IMR-90 (cell line): Measurements from ENCODE around the gene MYH11. TPM values are rescaled to one million over a fixed set of nuclear protein-coding genes. Genes with fewer than 3 reads are reported as not detected.

Experiments used
- ATAC-seq: fragments of 200-7000 bp; cut with Tn5 transposase; 2 replicates; pipeline ENCODE4 v1.9.1; 2020; ENCODE audit warnings: low read depth, mild to moderate bottlenecking, moderate library complexity
- BruUV-seq: library from RNA; stranded (reverse); fragments of 400-500 nt; replicated peaks from 2 replicates; lab custom pipeline; 2021; lab: Mats Ljungman, UMichigan
- CTCF ChIA-PET: fragments of 300-600 bp; formaldehyde crosslinking; extraction: SDS; loops from one replicate; lab custom pipeline; 2021; ENCODE audit warnings: antibody characterized with exemption; lab: Yijun Ruan, JAX
- POLR2A ChIA-PET: fragments of 300-600 bp; sonication (Branson Sonifier 250); formaldehyde crosslinking; loops from one replicate; lab custom pipeline; 2022; ENCODE audit warnings: antibody characterized with exemption; ENCODE audit not compliant: unreplicated experiment; lab: Charles Lee
- DNase-seq: peaks from one replicate; pipeline ENCODE4 v3.0.0; 2013
- H2AFZ ChIP-seq: replicated peaks from 2 replicates; pipeline ENCODE3; 2013; ENCODE audit warnings: low read length, mild to moderate bottlenecking; ENCODE audit not compliant: poor library complexity
- H2AK5ac ChIP-seq: 2 replicates; pipeline ENCODE4 v1.6.1; 2013; ENCODE audit warnings: low read depth, low read length, inconsistent platforms
- H2AK9ac ChIP-seq: replicated peaks from 2 replicates; pipeline ENCODE3; 2013; ENCODE audit warnings: mild to moderate bottlenecking, low read depth, low read length, moderate library complexity; ENCODE audit not compliant: poor library complexity
- H2BK120ac ChIP-seq: 2 replicates; pipeline ENCODE4 v1.6.1; 2013; ENCODE audit warnings: low read depth, low read length, inconsistent platforms
- H2BK15ac ChIP-seq: 3 replicates; pipeline ENCODE4 v1.6.1; 2013; ENCODE audit warnings: low read depth, low read length, inconsistent platforms
- H2BK20ac ChIP-seq: 2 replicates; pipeline ENCODE4 v1.6.1; 2013; ENCODE audit warnings: low read depth, mild to moderate bottlenecking, inconsistent platforms, low read length, moderate library complexity
- H2BK5ac ChIP-seq: 2 replicates; pipeline ENCODE4 v1.6.1; 2013; ENCODE audit warnings: mild to moderate bottlenecking, low read depth, low read length, inconsistent platforms; ENCODE audit not compliant: poor library complexity, severe bottlenecking
- H3K14ac ChIP-seq: replicated peaks from 2 replicates; pipeline ENCODE4 v1.6.1; 2013; ENCODE audit warnings: low read depth, low read length, inconsistent platforms
- H3K18ac ChIP-seq: 2 replicates; pipeline ENCODE4 v1.6.1; 2013; ENCODE audit warnings: low read depth, low read length, control low read depth
- H3K23ac ChIP-seq: 2 replicates; pipeline ENCODE4 v1.6.1; 2013; ENCODE audit warnings: low read depth, low read length, inconsistent platforms
- H3K27ac ChIP-seq: 2 replicates; pipeline ENCODE4 v1.5.1; 2013; ENCODE audit warnings: mild to moderate bottlenecking, control low read depth, low read length; ENCODE audit not compliant: insufficient read depth
- H3K27me3 ChIP-seq: 2 replicates; pipeline ENCODE4 v1.6.1; 2013; ENCODE audit warnings: low read length; ENCODE audit not compliant: control insufficient read depth, insufficient read depth
- H3K36me3 ChIP-seq: 2 replicates; pipeline ENCODE4 v1.6.1; 2013; ENCODE audit warnings: low read length, mixed read lengths; ENCODE audit not compliant: control insufficient read depth, insufficient read depth
- H3K4ac ChIP-seq: 2 replicates; pipeline ENCODE4 v1.6.1; 2013; ENCODE audit warnings: low read depth, low read length, inconsistent platforms
- H3K4me1 ChIP-seq: 2 replicates; pipeline ENCODE4 v1.6.1; 2013; ENCODE audit warnings: low read length, mixed read lengths; ENCODE audit not compliant: control insufficient read depth, insufficient read depth
- H3K4me2 ChIP-seq: 2 replicates; pipeline ENCODE4 v1.6.1; 2013; ENCODE audit warnings: low read depth, mild to moderate bottlenecking, control low read depth, low read length, moderate library complexity
- H3K4me3 ChIP-seq: 2 replicates; pipeline ENCODE4 v1.5.1; 2013; ENCODE audit warnings: low read depth, mild to moderate bottlenecking, control low read depth, low read length, moderate library complexity; ENCODE audit not compliant: insufficient read depth
- H3K56ac ChIP-seq: 2 replicates; pipeline ENCODE4 v1.6.1; 2013; ENCODE audit warnings: low read length, inconsistent platforms; ENCODE audit not compliant: insufficient read depth; ENCODE audit errors: extremely low read depth
- H3K79me1 ChIP-seq, 2 experiments: 2 replicates each; pipeline ENCODE4 v1.6.1; 2013; ENCODE audit warnings: low read length in 2 of 2, inconsistent platforms in 1 of 2, low read depth in 1 of 2
- H3K9ac ChIP-seq: 2 replicates; pipeline ENCODE4 v1.6.1; 2013; ENCODE audit warnings: low read depth, low read length, control low read depth
- H3K9me1 ChIP-seq: 2 replicates; pipeline ENCODE4 v1.6.1; 2013; ENCODE audit warnings: low read length, inconsistent platforms; ENCODE audit not compliant: insufficient read depth
- H3K9me3 ChIP-seq: 2 replicates; pipeline ENCODE4 v1.6.1; 2013; ENCODE audit warnings: low read length; ENCODE audit not compliant: control insufficient read depth, insufficient read depth
- H4K20me1 ChIP-seq: 2 replicates; pipeline ENCODE4 v1.6.1; 2013; ENCODE audit warnings: low read length, inconsistent platforms; ENCODE audit not compliant: insufficient read depth
- H4K5ac ChIP-seq: 2 replicates; pipeline ENCODE4 v1.6.1; 2013; ENCODE audit warnings: mild to moderate bottlenecking, low read depth, low read length, control low read depth
- H4K8ac ChIP-seq, 2 experiments: 2 replicates each; pipeline ENCODE4 v1.6.1; 2013; ENCODE audit warnings: low read depth in 2 of 2, low read length in 2 of 2, control low read depth in 1 of 2, inconsistent platforms in 1 of 2
- H4K91ac ChIP-seq: 2 replicates; pipeline ENCODE4 v1.6.1; 2013; ENCODE audit warnings: low read depth, low read length, inconsistent platforms; ENCODE audit not compliant: insufficient read depth
- CEBPB ChIP-seq: IDR thresholded peaks from 2 replicates; pipeline ENCODE4 v1.6.1; 2012; ENCODE audit warnings: low read depth, low read length, improper control_type of control experiment
- MAFK ChIP-seq: IDR thresholded peaks from 2 replicates; pipeline ENCODE4 v1.6.1; 2012; ENCODE audit warnings: low read depth, low read length, improper control_type of control experiment
- MXI1 ChIP-seq: IDR thresholded peaks from 2 replicates; pipeline ENCODE4 v1.6.1; 2012; ENCODE audit warnings: low read depth, mild to moderate bottlenecking, low read length, moderate library complexity, borderline replicate concordance
- RAD21 ChIP-seq: IDR thresholded peaks from 2 replicates; pipeline ENCODE4 v1.6.1; 2012; ENCODE audit warnings: low read length, improper control_type of control experiment
- SMC3 ChIP-seq: fragments of 150-350 bp; IDR thresholded peaks from 2 replicates; pipeline ENCODE4 v1.6.1; 2016; ENCODE audit warnings: low read depth, mild to moderate bottlenecking, antibody characterized with exemption, low read length, moderate library complexity
- WGBS, 2 experiments: methylation state at CpG; one replicate each; pipeline versions ENCODE4 v1.1.5 to v1.1.7; 2013; ENCODE audit warnings: missing lambda C conversion rate in 2 of 2; ENCODE audit not compliant: insufficient read length in 1 of 2; ENCODE audit errors: extremely low coverage in 2 of 2; 5-methylcytosine and 5-hydroxymethylcytosine counted together
- dilution Hi-C: fragments of 300-500 bp; cut with HindIII; formaldehyde crosslinking; loops from one replicate; pipeline ENCODE4 v1.14.3; 2018; ENCODE audit warnings: low sequenced_read_pairs; ENCODE audit not compliant: unreplicated experiment
- in situ Hi-C: fragments of 300-500 bp; cut with MboI; formaldehyde crosslinking; loops from 3 replicates; pipeline ENCODE4 v1.14.3; 2019; ENCODE audit warnings: low sequenced_read_pairs, inconsistent platforms, mixed read lengths
- intact Hi-C: fragments of 100-400 bp; cut with micrococcal nuclease; formaldehyde crosslinking; loops from 2 replicates; pipeline ENCODE4 v1.10.0; 2022
- polyA plus RNA-seq, 3 experiments: library from polyadenylated mRNA; depleted of rRNA; stranded (reverse); fragments of >200 nt; gene quantifications; 2 replicates each; pipeline ENCODE4 v1.2.3, GENCODE V29; 2012; ENCODE audit warnings: low replicate concordance in 1 of 3
- total RNA-seq: library from RNA; depleted of rRNA; stranded (reverse); fragments of >200 nt; gene quantifications from 2 replicates; pipeline ENCODE4 v1.2.3, GENCODE V29; 2012

MYH11 gene
- total and polyA plus RNA-seq, 2 of the 4 experiments (the other 2 are of a cell fraction) = under 0.01 to 0.12 TPM

DNA sequence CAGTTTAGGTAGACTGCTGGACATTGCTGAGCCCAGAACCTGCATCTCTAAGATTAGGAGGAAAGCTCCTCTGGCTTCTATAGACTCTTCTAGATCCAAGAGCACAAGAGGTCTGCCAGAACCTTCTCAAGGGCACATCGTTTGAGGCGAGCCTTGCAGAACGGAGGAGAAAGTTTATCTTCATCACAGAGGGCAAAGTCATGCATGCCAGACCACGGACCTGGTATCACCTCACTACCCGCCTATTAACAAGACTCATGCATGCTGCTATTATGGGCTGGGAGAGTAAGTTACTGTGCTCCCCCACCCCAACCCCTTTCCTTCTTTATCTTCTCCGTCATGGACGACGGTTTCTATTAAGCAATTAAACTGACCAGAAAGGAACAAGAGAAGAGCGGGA, 23.3 kb downstream of the MYH11 start:
- H3K27ac ChIP-seq = no peak overlapping the region
- H2AK9ac ChIP-seq = no peak overlapping the region
- DNase-seq (no peak), ATAC-seq (no peak)
- POLR2A ChIA-PET = no interaction called here
- no peak overlapping the region for H3K4me3 ChIP-seq
- no peak overlapping the region for H2AFZ ChIP-seq
- H3K9me3 ChIP-seq = no peaks in the 10 kb centered on the region
- H3K9ac ChIP-seq = no peak overlapping the region
- H3K23ac ChIP-seq = no peak overlapping the region
- H3K4me2 ChIP-seq = no peak overlapping the region
- in situ Hi-C loops = loop anchor here (5.0 kb wide), 1 partner anchor 56 kb away; no protein-coding TSS in a partner anchor
- no peak overlapping the region for H2BK5ac ChIP-seq
- no peak overlapping the region for H4K8ac ChIP-seq
- H2AK5ac ChIP-seq = no peak overlapping the region
- H3K56ac ChIP-seq = no peak overlapping the region
- H2BK120ac ChIP-seq = no peak overlapping the region
- H4K91ac ChIP-seq = no peak overlapping the region
- H4K5ac ChIP-seq = no peak overlapping the region
- H4K20me1 ChIP-seq = no peaks in the 10 kb centered on the region
- TF ChIP-seq MXI1 (no peak), RAD21 (no peak), MAFK (no peak), SMC3 (no peak), CEBPB (no peak)
- no peak overlapping the region for H2BK20ac ChIP-seq
- intact Hi-C loops = no loop called here
- no peak overlapping the region for H3K14ac ChIP-seq
- CTCF ChIA-PET = interaction anchor here (0.6 kb wide), 1 partner anchor 268 kb away, joined by 4 read pairs; no protein-coding TSS in a partner anchor
- H3K9me1 ChIP-seq = no peaks in the 10 kb centered on the region
- no peak overlapping the region for H3K4ac ChIP-seq
- no peak overlapping the region for H3K18ac ChIP-seq
- dilution Hi-C loops = no loop called here
- no peaks in the 10 kb centered on the region for H3K36me3 ChIP-seq
- H3K4me1 ChIP-seq = peaks cover 3% of the 10 kb centered on the region
- H2BK15ac ChIP-seq = no peak overlapping the region; the same call in 2 of the 3 replicates
- H3K27me3 ChIP-seq = peaks cover 2% of the 10 kb centered on the region; the same call in 1 of the 2 replicates
- no peaks in the 10 kb centered on the region for H3K79me1 ChIP-seq
- BruUV-seq = no TSS peak
- WGBS, 2 experiments = no CpG with 5 or more reads among the region's 9 CpGs
